Renal pelvis (tissue), 4 donors: ENCODE measurements around the gene CACNA1C. TPM values are rescaled to one million over a fixed set of nuclear protein-coding genes. Genes with fewer than 3 reads are reported as not detected.

Source experiments
- DNase-seq: peaks from one replicate; pipeline ENCODE4 v3.0.0-alpha.2; 2013
- polyA plus RNA-seq, 3 donors: library from polyadenylated mRNA; unstranded; fragments of 120-200 nt; gene quantifications; one replicate each; pipeline ENCODE4 v1.2.1, GENCODE V29; 2013; ENCODE audit not compliant: insufficient read length in 3 of 3

Gene CACNA1C
- polyA plus RNA-seq, 3 donors: 7.1 to 12.2 (median 10.0) TPM

GRCh38 chr12:2281446-2281845, 228.7 kb downstream of the CACNA1C start:
- no peak for DNase-seq

GRCh38 chr12:2282318-2282717, 229.5 kb downstream of the CACNA1C start:
- DNase-seq: no peak

GRCh38 chr12:2283480-2283879, 230.7 kb downstream of the CACNA1C start:
- DNase-seq: no peak

- DNase-seq: no peak
Measured at GRCh38 chr12:2283916-2284315, 231.1 kb downstream of the CACNA1C start.

- DNase-seq: no peak
Measured at GRCh38 chr12:2284321-2284813, 231.6 kb downstream of the CACNA1C start.

- no peak for DNase-seq
Measured at GRCh38 chr12:2284857-2285256, 232.1 kb downstream of the CACNA1C start.

- no peak for DNase-seq
Measured at GRCh38 chr12:2285462-2285861, 232.7 kb downstream of the CACNA1C start.

- no peak for DNase-seq
Measured at GRCh38 chr12:2286047-2286446, 233.3 kb downstream of the CACNA1C start.

- no peak for DNase-seq
Measured at GRCh38 chr12:2286461-2287131, 233.8 kb downstream of the CACNA1C start.

- no peak for DNase-seq
Measured at GRCh38 chr12:2287151-2287550, 234.4 kb downstream of the CACNA1C start.

- no peak for DNase-seq
Measured at GRCh38 chr12:2287589-2287988, 234.8 kb downstream of the CACNA1C start.

GRCh38 chr12:2288001-2288400, 235.2 kb downstream of the CACNA1C start:
- no peak for DNase-seq

- DNase-seq: no peak
Measured at GRCh38 chr12:2288471-2288870, 235.7 kb downstream of the CACNA1C start.

- no peak for DNase-seq
Measured at GRCh38 chr12:2288875-2289274, 236.1 kb downstream of the CACNA1C start.

- DNase-seq: no peak
Measured at GRCh38 chr12:2289525-2289924, 236.7 kb downstream of the CACNA1C start.

- DNase-seq: no peak
Measured at GRCh38 chr12:2290091-2290490, 237.3 kb downstream of the CACNA1C start.

GRCh38 chr12:2290516-2291065, 237.8 kb downstream of the CACNA1C start:
- no peak for DNase-seq

- no peak for DNase-seq
Measured at GRCh38 chr12:2291182-2291832, 238.5 kb downstream of the CACNA1C start.

GRCh38 chr12:2291947-2292346, 239.2 kb downstream of the CACNA1C start:
- no peak for DNase-seq

- DNase-seq: no peak
Measured at GRCh38 chr12:2292560-2292959, 239.8 kb downstream of the CACNA1C start.

- no peak for DNase-seq
Measured at GRCh38 chr12:2294651-2295475, 242.1 kb downstream of the CACNA1C start.

- no peak for DNase-seq
Measured at GRCh38 chr12:2295941-2296461, 243.2 kb downstream of the CACNA1C start.
